Left renal cortex interstitium (tissue), 4 donors: Measurements from ENCODE around the gene ZNF727. TPM values are rescaled to one million over a fixed set of nuclear protein-coding genes. Genes with fewer than 3 reads are reported as not detected.
"Not testable (repeated sequence)": the region's sequence is repeated elsewhere in the genome, so short reads cannot be mapped to it uniquely, and the experiment has no call there.

Experiments used
- DNase-seq, 4 donors: peaks; one replicate each; pipeline ENCODE4 v3.0.0-alpha.2; 2013; ENCODE audit warnings: low read depth in 4 of 4, low spot score in 2 of 4, missing footprints in 1 of 4
- polyA plus RNA-seq, 4 donors: library from polyadenylated mRNA; unstranded; fragments of 120-200 nt; gene quantifications; one replicate each; pipeline ENCODE4 v1.2.1, GENCODE V29; 2013; ENCODE audit not compliant: insufficient read length in 4 of 4

Gene ZNF727
- under 1 TPM in 2 of 4 donors, not detected in 2; 0.16 to 0.23 TPM for polyA plus RNA-seq

DNA sequence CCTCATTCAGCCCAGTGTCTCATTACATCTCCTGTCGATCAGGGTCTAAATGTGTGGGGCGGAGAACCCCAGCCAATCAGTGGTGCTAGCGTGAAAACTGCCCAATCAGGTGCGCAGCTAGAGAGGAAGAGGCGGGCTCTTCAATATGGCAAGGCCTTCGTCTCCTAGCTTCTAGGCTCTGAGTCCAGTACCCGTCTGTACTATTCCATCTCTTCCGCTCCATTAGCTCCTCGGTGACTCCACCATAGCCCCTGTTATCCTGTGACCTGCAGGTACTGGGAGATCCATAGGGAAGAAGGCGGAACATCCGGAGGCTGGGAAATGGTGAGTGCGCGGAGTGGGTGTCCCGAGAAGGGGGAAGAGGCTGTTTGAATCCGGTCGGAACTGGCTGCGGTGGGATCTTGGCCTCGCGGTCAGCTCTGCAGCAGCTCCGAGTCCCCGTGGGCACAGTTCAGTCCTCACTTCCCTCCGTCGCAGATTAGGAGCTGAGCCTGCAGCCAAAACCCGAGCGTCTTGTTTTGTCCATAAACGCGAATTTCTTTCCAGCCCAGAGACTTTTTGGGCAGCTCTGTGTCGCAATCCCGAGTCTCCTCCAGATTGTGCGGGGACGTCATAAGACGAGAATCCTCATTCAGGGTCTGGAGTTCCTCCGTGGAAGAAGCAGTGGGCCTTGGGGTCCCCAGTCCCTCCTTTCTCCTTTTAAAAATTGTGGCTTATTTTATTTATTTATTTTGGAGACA, at the start of gene ZNF727:
ZNF727 (plus strand) TSS at position 134 of the 740 bp plus-strand sequence; CDS start at position 322, 188 bp downstream.
- no peak for DNase-seq

DNA sequence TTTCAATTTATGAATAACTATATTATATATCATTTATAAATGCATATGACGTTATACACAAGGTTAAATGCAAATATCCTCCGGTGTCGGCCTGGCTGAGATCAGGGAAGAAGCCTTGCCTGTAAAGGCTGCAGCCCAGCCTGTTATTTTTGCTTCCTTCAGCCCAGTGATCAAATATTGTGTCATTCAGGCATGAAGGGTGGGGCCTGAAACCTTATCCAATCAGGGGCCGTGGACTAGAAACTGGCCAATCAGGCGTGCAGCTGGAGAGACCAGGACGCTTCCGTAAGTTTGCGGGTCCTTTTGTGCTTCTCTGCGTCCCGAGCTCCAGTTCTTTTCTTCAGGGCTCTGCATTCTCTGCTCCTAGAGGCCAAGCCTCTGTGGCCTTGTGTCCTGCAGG, 46.7 kb upstream of the ZNF727 start, which contains the start of gene ZNF722:
ZNF722 (plus strand) TSS at position 301 of the 400 bp plus-strand sequence. CDS start 113 bp downstream, outside the sequence.
- no peak for DNase-seq

DNA sequence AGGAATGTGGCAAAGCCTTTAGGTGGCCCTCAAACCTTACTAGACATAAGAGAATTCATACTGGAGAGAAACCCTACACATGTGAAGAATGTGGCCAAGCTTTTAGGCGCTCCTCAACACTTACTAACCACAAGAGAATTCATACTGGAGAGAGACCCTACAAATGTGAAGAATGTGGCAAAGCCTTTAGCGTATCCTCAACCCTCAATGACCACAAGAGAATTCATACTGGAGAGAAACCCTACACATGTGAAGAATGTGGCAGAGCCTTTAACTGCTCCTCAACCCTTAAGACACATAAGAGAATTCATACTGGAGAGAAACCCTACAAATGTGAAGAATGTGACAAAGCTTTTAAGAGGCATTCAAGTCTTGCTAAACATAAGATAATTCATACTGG, 29.7 kb upstream of the ZNF727 start:
- DNase-seq: not testable (repeated sequence)

DNA sequence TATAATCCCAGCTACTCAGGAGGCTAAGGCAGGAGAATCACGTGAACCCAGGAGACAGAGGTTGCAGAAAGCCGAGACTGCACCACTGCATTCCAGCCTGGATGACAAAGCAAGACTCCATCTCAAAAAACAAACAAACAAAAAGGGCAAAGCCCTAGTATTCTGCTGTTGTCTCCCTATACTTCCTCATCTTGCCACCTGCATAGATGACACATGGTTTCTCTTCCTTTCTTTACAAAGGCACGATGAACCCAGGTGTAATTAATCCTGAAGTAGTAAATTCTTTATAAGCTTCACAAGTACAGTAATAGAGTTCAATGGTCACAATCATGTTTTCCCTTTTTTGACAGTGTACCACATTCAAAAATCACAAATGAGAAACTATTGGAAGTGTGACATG, 9.8 kb upstream of the ZNF727 start:
- DNase-seq: no peak

- no peak for DNase-seq
Observed at GRCh38 chr7:64037095-64037494, 8.1 kb upstream of the ZNF727 start.

DNA sequence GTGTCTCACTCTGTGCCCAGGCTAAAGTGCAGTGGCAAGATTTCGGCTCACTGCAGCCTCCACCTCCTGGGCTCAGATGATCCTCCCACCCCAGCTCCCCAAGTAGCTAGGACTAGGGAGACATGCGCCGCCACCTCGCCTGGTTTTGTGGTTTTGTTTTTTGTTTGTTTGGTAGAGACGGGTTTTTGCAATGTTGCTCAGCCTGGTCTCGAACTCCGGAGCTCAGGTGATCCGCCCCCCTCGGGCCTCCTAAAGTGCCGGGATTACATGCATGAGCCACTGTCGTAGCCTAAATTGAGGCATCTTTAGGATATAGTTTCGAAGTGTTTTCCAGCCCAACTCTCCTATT, 781 bp downstream of the ZNF727 start:
- no peak for DNase-seq

- DNase-seq: not testable (repeated sequence)
Observed at GRCh38 chr7:64077837-64078698, 32.8 kb downstream of the ZNF727 start.

GRCh38 chr7:64078699-64078994, 33.4 kb downstream of the ZNF727 start:
- DNase-seq: no peak

DNA sequence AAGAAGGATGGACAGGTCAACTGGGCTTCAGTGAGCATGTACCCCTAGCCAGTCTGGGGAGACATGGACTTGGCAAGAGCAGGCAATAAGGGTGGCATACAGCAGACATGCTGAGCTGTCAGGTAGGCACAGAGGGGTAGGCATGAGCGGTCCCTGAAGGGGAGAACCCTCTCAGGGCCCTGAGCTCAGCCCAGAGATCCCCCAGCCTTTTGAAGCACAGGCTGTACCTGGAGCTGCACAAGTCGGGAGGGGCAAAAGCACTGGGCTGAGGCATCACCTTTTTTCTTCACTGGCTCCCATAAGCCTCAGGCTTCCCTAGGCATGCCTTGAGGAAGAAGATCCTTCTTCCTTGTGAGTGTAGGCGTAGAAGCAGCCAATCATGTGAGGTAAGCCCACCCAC, 42.3 kb downstream of the ZNF727 start:
- no peak for DNase-seq

GRCh38 chr7:64088863-64089262, 43.6 kb downstream of the ZNF727 start:
- DNase-seq: not testable (repeated sequence)

Other genes with a start within 250 kb of the ZNF727 start
- not detected for gene ZNF722, start 46.6 kb upstream of the ZNF727 start, polyA plus RNA-seq
- not detected for gene ZNF735, start 161.8 kb downstream of the ZNF727 start, polyA plus RNA-seq
- under 1 TPM in 1 of 4 donors, not detected in 3; 0.08 TPM for gene ZNF679, start 183.0 kb downstream of the ZNF727 start, polyA plus RNA-seq